GM23338 (cell line): Measurements from ENCODE around the gene RBM7. TPM values are rescaled to one million over a fixed set of nuclear protein-coding genes. Genes with fewer than 3 reads are reported as not detected.

Experiments used
- ATAC-seq: fragments of 200-7000 bp; cut with Tn5 transposase; 3 replicates; pipeline ENCODE4 v1.9.1; 2020
- DNase-seq: peaks from one replicate; pipeline ENCODE4 v3.0.0-alpha.2; 2015; ENCODE audit warnings: low spot score
- H2AFZ ChIP-seq: fragments of 200-600 bp; sonication (generic); 2 replicates; pipeline ENCODE4 v1.8.0; 2016; ENCODE audit warnings: antibody characterized with exemption, mild to moderate bottlenecking, moderate library complexity
- H3F3A ChIP-seq: fragments of 200-600 bp; sonication (generic); replicated peaks from 2 replicates; pipeline ENCODE4 v1.8.0; 2017; ENCODE audit warnings: antibody characterized with exemption, mixed run types, low read depth
- H3K27ac ChIP-seq: fragments of 200-600 bp; sonication (generic); 2 replicates; pipeline ENCODE4 v1.6.1; 2016; ENCODE audit warnings: low read depth
- H3K27me3 ChIP-seq: fragments of 200-600 bp; sonication (generic); 2 replicates; pipeline ENCODE4 v1.8.0; 2016; ENCODE audit warnings: mild to moderate bottlenecking, mixed run types, moderate library complexity; ENCODE audit not compliant: insufficient read depth
- H3K36me3 ChIP-seq: fragments of 200-600 bp; sonication (generic); 2 replicates; pipeline ENCODE4 v1.8.0; 2016; ENCODE audit warnings: mild to moderate bottlenecking; ENCODE audit not compliant: insufficient read depth
- H3K4me1 ChIP-seq: fragments of 200-600 bp; sonication (generic); 2 replicates; pipeline ENCODE4 v1.8.0; 2016; ENCODE audit warnings: mild to moderate bottlenecking, moderate library complexity; ENCODE audit not compliant: insufficient read depth
- H3K4me2 ChIP-seq: fragments of 200-600 bp; sonication (generic); 2 replicates; pipeline ENCODE4 v1.7.1; 2017; ENCODE audit warnings: mixed run types
- H3K4me3 ChIP-seq: fragments of 200-600 bp; sonication (generic); 2 replicates; pipeline ENCODE4 v1.6.1; 2016; ENCODE audit warnings: mixed run types
- H3K79me2 ChIP-seq: fragments of 200-600 bp; sonication (generic); replicated peaks from 2 replicates; pipeline ENCODE4 v1.8.0; 2017; ENCODE audit warnings: mild to moderate bottlenecking; ENCODE audit not compliant: insufficient read depth
- H3K9me2 ChIP-seq: fragments of 200-600 bp; sonication (generic); 2 replicates; pipeline ENCODE4 v1.8.0; 2017; ENCODE audit not compliant: insufficient read depth
- H4K20me1 ChIP-seq: fragments of 200-600 bp; sonication (generic); replicated peaks from 2 replicates; pipeline ENCODE4 v1.8.0; 2017; ENCODE audit warnings: mild to moderate bottlenecking; ENCODE audit not compliant: insufficient read depth
- H3K27ac Mint-ChIP-seq: 2 replicates; pipeline ENCODE4 v1.8.0; 2020; ENCODE audit warnings: inconsistent platforms, mild to moderate bottlenecking, moderate library complexity, mixed read lengths
- H3K27me3 Mint-ChIP-seq: 3 replicates; pipeline ENCODE4 v1.8.0; 2022; ENCODE audit warnings: low read depth, mild to moderate bottlenecking, moderate library complexity, mixed read lengths, inconsistent platforms; ENCODE audit not compliant: insufficient read depth, poor library complexity
- H3K36me3 Mint-ChIP-seq: 3 replicates; pipeline ENCODE4 v1.8.0; 2021; ENCODE audit warnings: low read depth, mild to moderate bottlenecking, inconsistent platforms, moderate library complexity, mixed read lengths
- H3K4me1 Mint-ChIP-seq: 3 replicates; pipeline ENCODE4 v1.8.0; 2020; ENCODE audit warnings: mild to moderate bottlenecking, inconsistent platforms, mixed read lengths
- H3K4me3 Mint-ChIP-seq: 3 replicates; pipeline ENCODE4 v1.8.0; 2021; ENCODE audit warnings: moderate library complexity, mild to moderate bottlenecking, inconsistent platforms, mixed read lengths
- H3K9me3 Mint-ChIP-seq: 3 replicates; pipeline ENCODE4 v1.8.0; 2020; ENCODE audit warnings: moderate library complexity, mild to moderate bottlenecking, inconsistent platforms, mixed read lengths
- CREB1 ChIP-seq: fragments of 250-450 bp; sonication (Bioruptor Pico); IDR thresholded peaks from 2 replicates; pipeline ENCODE4 v1.5.0; 2020; ENCODE audit warnings: low read depth, mild to moderate bottlenecking, moderate library complexity
- EZH2phosphoT487 ChIP-seq: fragments of 200-600 bp; sonication (generic); IDR thresholded peaks from one replicate; pipeline ENCODE4 v1.8.1; 2018; ENCODE audit warnings: antibody characterized with exemption; ENCODE audit not compliant: unreplicated experiment
- polyA plus RNA-seq: library from polyadenylated mRNA; unstranded; fragments of >200 nt; fragmentation: Nextera tagmentation; extraction: Ambion mirVana; gene quantifications from 2 replicates; pipeline ENCODE4 v1.2.1, GENCODE V29; 2016
- total RNA-seq: library from RNA; depleted of rRNA; stranded (reverse); fragments of >200 nt; shearing (Covaris generic); gene quantifications from 2 replicates; pipeline ENCODE4 v1.2.3, GENCODE V29; 2014
- TF ChIP-seq, protein P1 (sequence below): fragments of 250-450 bp; sonication (Bioruptor Pico); IDR thresholded peaks from 2 replicates; pipeline ENCODE4 v1.5.0; 2020; ENCODE audit warnings: mild to moderate bottlenecking, moderate library complexity

RBM7 gene
- total and polyA plus RNA-seq, 2 experiments from 2014 or later = 31.5 to 57.2 TPM

DNA sequence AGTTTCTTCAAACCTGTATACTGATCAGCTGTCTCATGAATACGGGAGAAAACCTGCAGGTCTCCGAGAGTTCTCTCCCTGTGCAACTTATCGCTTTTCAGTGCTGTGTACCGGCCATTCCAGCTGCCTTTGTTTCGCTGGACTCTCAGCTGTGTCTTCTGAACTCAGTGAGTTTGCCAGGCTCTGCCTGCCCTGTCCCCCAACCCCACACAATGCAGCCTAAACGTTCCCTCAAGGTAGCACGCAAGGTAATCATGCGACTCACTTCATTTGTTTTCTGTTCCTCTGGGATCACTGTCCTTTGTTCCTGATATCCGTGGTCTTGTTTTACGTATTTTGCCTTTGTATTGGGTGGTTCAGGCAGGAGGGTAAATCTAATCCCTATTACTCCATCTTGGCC, 13.5 kb downstream of the RBM7 start:
- ATAC-seq = peak; percentile 89

More for the DNA sequence above, 13.5 kb downstream of the RBM7 start:
- H3K4me1 Mint-ChIP-seq = peaks cover 12% of the 10 kb centered on the region
- H3K27ac Mint-ChIP-seq = peak overlapping the region; percentile 21; the same call in 1 of the 2 replicates
- Histone ChIP-seq H3K79me2 (no peaks in the 10 kb centered on the region), H4K20me1 (no peaks in the 10 kb centered on the region), H3K4me3 (no peak overlapping the region), H3K27ac (0 out of 2 replicates have a peak overlapping the region, but pooled peaks have one; percentile 1), H3K4me2 (0 out of 2 replicates have a peak overlapping the region, but pooled peaks have one; percentile 4), H3K9me2 (no peaks in the 10 kb centered on the region), H3K36me3 (no peaks in the 10 kb centered on the region; the same call in 1 of the 2 replicates), H3K4me1 (peaks cover 18% of the 10 kb centered on the region; the same call in 1 of the 2 replicates), H3K27me3 (no peaks in the 10 kb centered on the region), H2AFZ (no peak overlapping the region), H3F3A (no peaks in the 10 kb centered on the region)
- peaks cover 4% of the 10 kb centered on the region for H3K27me3 Mint-ChIP-seq
- TF ChIP-seq CREB1 (CRISPR knock-in tag) (no peak), EZH2phosphoT487 (no peak)
- TF ChIP-seq, protein P1, sequence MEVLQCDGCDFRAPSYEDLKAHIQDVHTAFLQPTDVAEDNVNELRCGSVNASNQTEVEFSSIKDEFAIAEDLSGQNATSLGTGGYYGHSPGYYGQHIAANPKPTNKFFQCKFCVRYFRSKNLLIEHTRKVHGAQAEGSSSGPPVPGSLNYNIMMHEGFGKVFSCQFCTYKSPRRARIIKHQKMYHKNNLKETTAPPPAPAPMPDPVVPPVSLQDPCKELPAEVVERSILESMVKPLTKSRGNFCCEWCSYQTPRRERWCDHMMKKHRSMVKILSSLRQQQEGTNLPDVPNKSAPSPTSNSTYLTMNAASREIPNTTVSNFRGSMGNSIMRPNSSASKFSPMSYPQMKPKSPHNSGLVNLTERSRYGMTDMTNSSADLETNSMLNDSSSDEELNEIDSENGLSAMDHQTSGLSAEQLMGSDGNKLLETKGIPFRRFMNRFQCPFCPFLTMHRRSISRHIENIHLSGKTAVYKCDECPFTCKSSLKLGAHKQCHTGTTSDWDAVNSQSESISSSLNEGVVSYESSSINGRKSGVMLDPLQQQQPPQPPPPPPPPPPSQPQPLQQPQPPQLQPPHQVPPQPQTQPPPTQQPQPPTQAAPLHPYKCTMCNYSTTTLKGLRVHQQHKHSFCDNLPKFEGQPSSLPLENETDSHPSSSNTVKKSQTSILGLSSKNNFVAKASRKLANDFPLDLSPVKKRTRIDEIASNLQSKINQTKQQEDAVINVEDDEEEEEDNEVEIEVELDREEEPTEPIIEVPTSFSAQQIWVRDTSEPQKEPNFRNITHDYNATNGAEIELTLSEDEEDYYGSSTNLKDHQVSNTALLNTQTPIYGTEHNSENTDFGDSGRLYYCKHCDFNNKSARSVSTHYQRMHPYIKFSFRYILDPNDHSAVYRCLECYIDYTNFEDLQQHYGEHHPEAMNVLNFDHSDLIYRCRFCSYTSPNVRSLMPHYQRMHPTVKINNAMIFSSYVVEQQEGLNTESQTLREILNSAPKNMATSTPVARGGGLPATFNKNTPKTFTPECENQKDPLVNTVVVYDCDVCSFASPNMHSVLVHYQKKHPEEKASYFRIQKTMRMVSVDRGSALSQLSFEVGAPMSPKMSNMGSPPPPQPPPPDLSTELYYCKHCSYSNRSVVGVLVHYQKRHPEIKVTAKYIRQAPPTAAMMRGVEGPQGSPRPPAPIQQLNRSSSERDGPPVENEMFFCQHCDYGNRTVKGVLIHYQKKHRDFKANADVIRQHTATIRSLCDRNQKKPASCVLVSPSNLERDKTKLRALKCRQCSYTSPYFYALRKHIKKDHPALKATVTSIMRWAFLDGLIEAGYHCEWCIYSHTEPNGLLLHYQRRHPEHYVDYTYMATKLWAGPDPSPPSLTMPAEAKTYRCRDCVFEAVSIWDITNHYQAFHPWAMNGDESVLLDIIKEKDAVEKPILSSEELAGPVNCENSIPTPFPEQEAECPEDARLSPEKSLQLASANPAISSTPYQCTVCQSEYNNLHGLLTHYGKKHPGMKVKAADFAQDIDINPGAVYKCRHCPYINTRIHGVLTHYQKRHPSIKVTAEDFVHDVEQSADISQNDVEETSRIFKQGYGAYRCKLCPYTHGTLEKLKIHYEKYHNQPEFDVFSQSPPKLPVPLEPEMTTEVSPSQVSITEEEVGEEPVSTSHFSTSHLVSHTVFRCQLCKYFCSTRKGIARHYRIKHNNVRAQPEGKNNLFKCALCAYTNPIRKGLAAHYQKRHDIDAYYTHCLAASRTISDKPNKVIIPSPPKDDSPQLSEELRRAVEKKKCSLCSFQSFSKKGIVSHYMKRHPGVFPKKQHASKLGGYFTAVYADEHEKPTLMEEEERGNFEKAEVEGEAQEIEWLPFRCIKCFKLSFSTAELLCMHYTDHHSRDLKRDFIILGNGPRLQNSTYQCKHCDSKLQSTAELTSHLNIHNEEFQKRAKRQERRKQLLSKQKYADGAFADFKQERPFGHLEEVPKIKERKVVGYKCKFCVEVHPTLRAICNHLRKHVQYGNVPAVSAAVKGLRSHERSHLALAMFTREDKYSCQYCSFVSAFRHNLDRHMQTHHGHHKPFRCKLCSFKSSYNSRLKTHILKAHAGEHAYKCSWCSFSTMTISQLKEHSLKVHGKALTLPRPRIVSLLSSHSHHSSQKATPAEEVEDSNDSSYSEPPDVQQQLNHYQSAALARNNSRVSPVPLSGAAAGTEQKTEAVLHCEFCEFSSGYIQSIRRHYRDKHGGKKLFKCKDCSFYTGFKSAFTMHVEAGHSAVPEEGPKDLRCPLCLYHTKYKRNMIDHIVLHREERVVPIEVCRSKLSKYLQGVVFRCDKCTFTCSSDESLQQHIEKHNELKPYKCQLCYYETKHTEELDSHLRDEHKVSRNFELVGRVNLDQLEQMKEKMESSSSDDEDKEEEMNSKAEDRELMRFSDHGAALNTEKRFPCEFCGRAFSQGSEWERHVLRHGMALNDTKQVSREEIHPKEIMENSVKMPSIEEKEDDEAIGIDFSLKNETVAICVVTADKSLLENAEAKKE (CRISPR knock-in tag) = no peak
- DNase-seq = peak; percentile 36
- peaks cover 27% of the 10 kb centered on the region; the same call in 2 of the 3 replicates for H3K36me3 Mint-ChIP-seq
- no peaks in the 10 kb centered on the region for H3K9me3 Mint-ChIP-seq
- no peak overlapping the region for H3K4me3 Mint-ChIP-seq
